GM18858 (cell line): ENCODE results near the gene TRPT1.

Source experiments
- ATAC-seq: cut with Tn5 transposase; IDR thresholded peaks from one replicate; pipeline ENCODE4 v1.9.1; 2021; ENCODE audit not compliant: unreplicated experiment

The TRPT1 gene

GRCh38 chr11:64181506-64182411 lies 44.2 kb downstream of the TRPT1 start:
- ATAC-seq = no peak

GRCh38 chr11:64180891-64181290 lies 45.1 kb downstream of the TRPT1 start:
- ATAC-seq = no peak

- no peak for ATAC-seq
Observed at GRCh38 chr11:64178951-64179639, 46.9 kb downstream of the TRPT1 start.

- no peak for ATAC-seq
Observed at GRCh38 chr11:64178203-64178602, 47.8 kb downstream of the TRPT1 start.

GRCh38 chr11:64176751-64177150 lies 49.2 kb downstream of the TRPT1 start:
- ATAC-seq = no peak
